ENCODE measurements around the gene AHSG.
"Not testable (repeated sequence)": the region's sequence is repeated elsewhere in the genome, so short reads cannot be mapped to it uniquely, and the experiment has no call there.

Gene AHSG

GRCh38 chr3:186619787-186620212 lies 6.9 kb downstream of the AHSG start:
- DNase-seq = no peak

DNA sequence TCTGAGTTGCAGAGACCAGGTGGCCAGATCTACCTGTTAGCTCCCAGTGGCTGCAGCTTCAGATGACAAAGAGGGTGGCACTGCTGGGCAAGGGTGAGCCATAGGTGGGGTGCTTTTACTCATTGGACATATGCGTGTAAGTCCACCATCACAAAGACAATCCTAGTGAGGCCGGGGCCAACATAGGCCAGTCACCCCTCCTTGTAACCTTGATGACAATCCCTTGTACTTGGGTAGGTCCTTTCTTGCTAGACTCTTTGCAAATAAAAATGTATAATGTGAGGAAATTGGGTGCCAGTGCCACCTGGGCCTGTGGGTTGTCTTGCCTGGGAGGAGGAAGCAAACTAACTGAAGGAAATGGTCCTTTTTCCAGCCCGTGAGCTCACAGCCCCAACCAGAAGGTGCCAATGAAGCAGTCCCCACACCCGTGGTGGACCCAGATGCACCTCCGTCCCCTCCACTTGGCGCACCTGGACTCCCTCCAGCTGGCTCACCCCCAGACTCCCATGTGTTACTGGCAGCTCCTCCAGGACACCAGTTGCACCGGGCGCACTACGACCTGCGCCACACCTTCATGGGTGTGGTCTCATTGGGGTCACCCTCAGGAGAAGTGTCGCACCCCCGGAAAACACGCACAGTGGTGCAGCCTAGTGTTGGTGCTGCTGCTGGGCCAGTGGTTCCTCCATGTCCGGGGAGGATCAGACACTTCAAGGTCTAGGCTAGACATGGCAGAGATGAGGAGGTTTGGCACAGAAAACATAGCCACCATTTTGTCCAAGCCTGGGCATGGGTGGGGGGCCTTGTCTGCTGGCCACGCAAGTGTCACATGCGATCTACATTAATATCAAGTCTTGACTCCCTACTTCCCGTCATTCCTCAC lies 7.6 kb downstream of the AHSG start:
- DNase-seq = no peak

- DNase-seq = no peak
These were observed 9.2 kb downstream of the AHSG start for GRCh38 chr3:186621894-186622650.

DNA sequence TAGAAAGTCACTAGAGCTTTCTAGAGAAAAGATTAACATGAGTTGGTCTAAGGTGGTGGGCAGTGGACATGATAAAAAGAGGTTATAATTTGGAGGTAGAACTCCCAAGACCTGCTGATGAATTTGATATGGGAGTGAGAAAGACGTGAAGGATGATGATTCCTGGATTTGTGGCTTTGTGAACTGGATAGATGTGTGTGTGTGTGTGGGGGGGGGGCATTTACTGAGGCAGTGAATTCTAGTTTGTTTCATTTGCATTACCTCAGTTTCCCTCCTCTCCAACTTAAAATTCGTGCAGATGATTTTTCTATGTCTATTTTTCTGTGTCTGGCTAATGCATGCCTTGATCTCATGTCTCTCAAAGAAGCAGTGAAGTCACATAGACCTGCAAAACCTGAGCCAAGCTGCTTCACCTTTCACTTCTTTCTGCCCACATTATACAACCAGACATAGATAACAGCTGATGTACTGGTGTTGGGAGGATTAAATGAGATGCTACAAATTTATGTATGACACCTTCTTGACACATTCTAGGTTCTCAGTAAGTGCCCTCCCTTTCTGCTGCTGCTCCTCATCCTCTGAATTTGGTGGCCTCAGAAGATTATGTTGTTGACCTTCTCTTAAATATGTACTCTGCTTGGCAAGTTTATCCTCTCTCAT lies 9.9 kb downstream of the AHSG start:
- no peak for DNase-seq

GRCh38 chr3:186624598-186624997 lies 11.7 kb downstream of the AHSG start:
- DNase-seq = no peak

GRCh38 chr3:186625600-186626042 lies 12.8 kb downstream of the AHSG start:
- no peak for DNase-seq

- no peak for DNase-seq
These were observed 13.5 kb downstream of the AHSG start for GRCh38 chr3:186626254-186626847.

DNA sequence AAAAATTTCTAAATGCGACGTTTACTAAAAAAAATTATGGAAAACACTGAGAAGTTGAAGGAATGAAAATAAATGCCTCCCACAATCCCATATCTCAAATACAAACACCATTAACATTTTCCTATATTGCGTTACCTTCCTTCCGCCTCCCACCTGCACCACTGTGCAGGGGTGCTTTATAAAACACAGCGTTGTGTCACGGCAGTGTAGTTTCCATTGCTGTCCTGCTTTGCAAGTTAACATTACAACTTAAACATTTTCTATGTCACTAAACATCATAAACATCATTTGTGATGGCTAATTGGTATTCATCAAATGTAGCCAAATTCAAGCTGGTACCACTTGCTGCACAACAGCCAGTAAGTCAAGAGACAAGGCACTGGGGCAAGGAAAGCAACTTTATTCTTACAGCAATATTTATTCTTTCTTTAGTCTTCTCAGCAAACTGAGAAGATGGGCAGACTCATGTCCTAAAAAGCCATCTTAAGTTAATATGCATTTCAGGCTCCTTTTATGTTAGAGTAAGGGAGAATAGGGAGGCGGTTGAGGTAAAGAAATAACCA lies 15.1 kb downstream of the AHSG start:
- DNase-seq = no peak

- no peak for DNase-seq
These were observed 15.9 kb downstream of the AHSG start for GRCh38 chr3:186628756-186629155.

DNA sequence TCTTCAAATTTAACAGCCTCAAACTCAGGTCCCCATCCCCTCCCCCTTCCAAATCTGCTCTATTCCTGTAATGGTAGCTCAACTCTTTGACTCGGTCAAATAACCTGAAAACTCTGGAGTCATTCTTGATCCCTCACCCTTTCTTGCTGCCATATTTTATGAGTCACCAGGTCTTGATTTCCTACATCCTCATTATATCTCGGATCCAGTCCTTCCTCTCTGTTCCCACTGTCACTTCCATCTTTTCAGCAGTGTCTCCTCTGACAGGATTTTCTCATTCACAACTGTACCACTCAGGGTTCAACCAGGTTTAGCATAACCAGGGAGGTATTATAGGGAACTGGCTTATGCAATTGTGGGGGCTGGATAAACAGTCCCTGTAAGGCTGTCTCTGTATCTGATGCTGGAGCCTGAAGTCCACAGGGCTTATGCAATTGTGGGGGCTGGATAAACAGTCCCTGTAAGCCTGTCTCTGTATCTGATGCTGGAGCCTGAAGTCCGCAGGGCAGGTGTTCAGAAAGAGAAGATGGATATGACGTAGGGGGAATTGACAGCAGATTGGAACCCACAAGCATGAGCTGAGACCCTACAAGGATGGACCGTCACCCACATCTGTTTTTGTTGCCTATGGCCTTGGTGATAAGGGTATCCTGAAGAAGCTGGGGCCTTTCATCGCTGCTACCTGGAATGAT lies 18.2 kb downstream of the AHSG start:
- no peak for DNase-seq

GRCh38 chr3:186633481-186633880 lies 20.6 kb downstream of the AHSG start:
- no peak for DNase-seq

DNA sequence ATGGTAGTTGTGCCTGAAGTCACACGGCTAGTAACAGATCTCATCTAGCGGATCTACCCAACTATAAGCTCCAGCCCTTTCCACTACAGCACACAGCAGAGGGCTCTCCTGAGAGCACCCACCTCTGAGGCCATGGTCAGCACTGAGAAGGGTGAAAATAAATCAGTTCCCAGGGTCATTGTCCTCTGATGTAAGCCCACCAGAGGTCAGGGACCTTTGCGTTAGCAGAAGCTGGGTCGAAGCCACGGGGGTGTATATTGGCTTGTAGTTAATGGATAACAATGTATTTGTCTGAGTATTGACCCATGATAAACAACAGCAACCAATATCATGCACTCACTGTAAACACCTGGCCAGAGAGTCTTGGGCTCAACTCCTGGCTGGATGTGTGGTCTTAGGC lies 21.3 kb downstream of the AHSG start:
- DNase-seq = not testable (repeated sequence)

DNA sequence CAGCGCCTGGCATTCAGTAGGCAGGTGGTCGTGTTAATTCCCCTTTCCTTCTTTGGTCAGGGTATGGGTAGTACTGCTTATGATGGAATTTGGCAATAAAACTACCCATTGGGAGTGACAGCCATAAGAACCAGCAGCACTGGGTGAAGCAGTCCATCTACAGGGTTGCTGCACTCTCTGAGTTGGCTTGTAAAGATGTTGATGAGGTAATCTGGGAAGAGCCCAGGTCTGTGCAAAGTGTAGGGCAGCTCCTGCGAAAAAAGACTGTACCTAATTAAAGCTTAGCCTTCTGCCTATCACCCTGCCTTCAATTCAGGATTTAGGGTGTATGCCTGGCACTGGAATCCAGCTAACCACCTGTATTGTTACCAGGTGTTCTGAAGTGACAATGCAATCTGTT lies 22.7 kb downstream of the AHSG start:
- no peak for DNase-seq

GRCh38 chr3:186636536-186636935 lies 23.7 kb downstream of the AHSG start:
- no peak for DNase-seq

- no peak for DNase-seq
These were observed 24.8 kb downstream of the AHSG start for GRCh38 chr3:186637686-186638085.

DNA sequence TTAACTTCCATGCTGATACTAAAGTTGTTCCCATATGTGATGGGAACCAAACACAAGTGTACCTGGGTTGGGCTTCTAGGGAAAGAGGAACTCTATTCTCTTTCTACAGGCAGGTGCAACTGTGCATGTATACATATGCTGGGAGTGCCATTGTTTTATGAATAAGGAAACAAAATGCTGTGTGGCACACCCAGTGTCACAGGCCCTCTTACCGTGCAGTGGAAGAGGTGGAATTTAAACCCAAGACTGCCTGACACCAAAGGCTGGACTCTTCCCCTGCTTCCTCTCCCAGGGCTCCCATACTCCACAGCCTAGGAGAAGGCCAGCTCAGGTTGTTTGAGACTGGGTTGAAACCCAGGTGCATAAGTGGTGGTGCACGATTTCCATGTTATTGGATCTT lies 25.4 kb downstream of the AHSG start:
- DNase-seq = no peak

DNA sequence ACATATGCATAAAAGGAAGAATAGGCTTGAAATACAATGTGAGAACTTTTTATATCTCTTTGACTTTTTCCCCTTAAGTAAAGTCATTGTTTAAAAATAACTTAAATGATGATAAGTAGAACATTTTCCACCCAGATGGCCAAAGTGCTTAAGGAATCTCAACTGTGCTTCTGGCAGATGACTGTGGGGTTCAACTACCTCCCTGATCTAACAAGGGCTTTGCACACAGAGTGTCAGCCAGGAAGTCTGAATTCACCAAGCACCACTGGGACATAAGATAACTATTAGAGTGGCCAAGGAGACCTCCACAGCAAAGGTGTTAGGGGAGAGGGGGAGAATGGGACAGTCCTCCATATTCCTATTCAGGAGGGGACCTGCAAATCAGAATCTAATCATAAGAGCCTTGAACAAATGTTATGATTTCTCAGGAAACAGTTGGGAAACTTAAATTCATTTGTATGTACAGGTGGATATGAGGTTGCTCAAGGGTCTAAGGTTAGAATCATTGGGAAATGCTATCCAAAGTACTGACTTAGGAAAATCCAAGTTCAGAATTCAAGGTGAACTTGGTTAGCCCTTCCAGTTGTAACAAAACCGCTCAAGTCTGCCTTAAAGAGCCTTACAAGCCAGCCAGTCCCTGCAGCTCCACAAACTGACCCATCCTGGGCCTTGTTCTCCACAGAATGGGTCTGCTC lies 27.1 kb downstream of the AHSG start, which contains the start of gene FETUB:
TSS of gene FETUB (plus strand) at position 622 of the 695 bp plus-strand sequence. CDS start at position 684, 62 bp downstream.
- DNase-seq = no peak

DNA sequence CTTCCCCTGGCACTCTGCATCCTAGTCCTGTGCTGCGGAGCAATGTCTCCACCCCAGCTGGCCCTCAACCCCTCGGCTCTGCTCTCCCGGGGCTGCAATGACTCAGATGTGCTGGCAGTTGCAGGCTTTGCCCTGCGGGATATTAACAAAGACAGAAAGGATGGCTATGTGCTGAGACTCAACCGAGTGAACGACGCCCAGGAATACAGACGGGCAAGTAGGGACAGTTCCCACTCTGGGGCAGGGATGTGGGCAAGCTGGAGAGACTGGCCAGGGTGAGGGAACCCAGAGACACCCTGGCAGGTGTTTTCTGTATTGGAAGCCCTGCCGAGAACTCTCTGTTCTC lies 27.6 kb downstream of the AHSG start:
- DNase-seq = no peak

DNA sequence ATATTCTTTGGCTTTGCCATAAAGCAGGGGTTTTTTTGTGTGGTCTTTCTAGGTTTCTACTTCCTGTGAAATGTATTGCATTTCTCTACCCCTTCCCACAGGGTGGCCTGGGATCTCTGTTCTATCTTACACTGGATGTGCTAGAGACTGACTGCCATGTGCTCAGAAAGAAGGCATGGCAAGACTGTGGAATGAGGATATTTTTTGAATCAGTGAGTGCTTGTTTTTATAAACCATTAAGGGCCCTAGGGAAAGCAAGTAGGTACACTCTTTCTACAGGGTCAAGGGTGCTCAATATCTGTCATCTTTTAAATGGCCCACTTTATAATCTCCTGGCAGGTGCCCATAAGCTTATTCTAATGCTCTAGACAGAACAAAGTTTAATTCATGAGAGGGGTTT lies 28.1 kb downstream of the AHSG start:
- DNase-seq = no peak

- no peak for DNase-seq
These were observed 29.2 kb downstream of the AHSG start for GRCh38 chr3:186642014-186642413.

DNA sequence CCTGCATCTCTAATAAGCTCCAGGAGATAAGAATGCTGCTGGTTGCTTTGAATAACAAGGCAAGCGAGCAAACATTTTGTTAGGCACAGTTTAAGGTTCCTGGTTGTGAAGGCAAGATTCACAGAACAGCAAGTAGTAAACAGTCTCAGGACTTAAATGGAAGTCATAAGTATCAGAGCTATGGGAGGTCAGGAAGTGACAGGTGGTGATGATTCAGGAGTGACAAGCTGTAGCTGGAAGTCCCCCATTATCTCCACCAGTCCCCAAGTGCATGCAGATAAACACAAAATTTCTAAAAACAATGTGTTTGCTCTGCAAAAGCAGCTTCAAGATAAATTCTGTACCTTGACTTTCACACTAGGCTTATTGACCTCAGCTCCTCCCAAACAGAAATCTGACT lies 30.6 kb downstream of the AHSG start:
- DNase-seq = no peak

DNA sequence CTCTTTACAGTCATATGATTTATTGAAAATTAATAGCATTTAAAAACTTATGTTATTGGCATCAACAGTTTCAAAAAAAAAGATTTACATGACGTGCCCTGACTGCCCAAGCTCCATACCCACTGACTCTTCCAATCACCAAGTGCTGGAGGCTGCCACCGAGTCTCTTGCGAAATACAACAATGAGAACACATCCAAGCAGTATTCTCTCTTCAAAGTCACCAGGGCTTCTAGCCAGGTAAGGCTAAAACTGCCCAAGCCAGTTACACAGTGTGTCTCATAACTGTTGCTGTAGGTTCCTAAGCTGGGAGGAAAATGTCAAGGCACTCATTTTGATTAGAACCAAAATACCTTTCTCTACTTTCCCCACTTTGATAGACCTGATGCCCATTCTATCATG lies 31.8 kb downstream of the AHSG start:
- DNase-seq = no peak

Measured in stimulated activated CD8-positive, alpha-beta memory T cell treated with anti-CD3 and anti-CD28 coated beads, Interleukin-4, amount 100 ng/mL, for 48 hours (primary cell).